ENCODE data around the gene ZNF462.

Gene ZNF462

GRCh38 chr9:106829666-106830408, 33.1 kb upstream of the ZNF462 start:
- TF ChIP-seq, protein P1, sequence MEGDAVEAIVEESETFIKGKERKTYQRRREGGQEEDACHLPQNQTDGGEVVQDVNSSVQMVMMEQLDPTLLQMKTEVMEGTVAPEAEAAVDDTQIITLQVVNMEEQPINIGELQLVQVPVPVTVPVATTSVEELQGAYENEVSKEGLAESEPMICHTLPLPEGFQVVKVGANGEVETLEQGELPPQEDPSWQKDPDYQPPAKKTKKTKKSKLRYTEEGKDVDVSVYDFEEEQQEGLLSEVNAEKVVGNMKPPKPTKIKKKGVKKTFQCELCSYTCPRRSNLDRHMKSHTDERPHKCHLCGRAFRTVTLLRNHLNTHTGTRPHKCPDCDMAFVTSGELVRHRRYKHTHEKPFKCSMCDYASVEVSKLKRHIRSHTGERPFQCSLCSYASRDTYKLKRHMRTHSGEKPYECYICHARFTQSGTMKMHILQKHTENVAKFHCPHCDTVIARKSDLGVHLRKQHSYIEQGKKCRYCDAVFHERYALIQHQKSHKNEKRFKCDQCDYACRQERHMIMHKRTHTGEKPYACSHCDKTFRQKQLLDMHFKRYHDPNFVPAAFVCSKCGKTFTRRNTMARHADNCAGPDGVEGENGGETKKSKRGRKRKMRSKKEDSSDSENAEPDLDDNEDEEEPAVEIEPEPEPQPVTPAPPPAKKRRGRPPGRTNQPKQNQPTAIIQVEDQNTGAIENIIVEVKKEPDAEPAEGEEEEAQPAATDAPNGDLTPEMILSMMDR (IDR thresholded peaks at IDR 0.05; ENCODE audit: control insufficient read depth, insufficient read depth, low read depth, low read length, missing control alignments) = no peak
- DNase-seq (ENCODE audit: low read depth) = no peak
- H3K4me3 ChIP-seq (ENCODE audit: control insufficient read depth, low read depth, low read length) = no peak overlapping the region

- TF ChIP-seq, protein P1 (IDR thresholded peaks at IDR 0.05; ENCODE audit: control insufficient read depth, insufficient read depth, low read depth, low read length, missing control alignments) = no peak
- DNase-seq (ENCODE audit: low read depth) = no peak
- no peak overlapping the region for H3K4me3 ChIP-seq (ENCODE audit: control insufficient read depth, low read depth, low read length)
Observed at GRCh38 chr9:106830527-106831150, 32.3 kb upstream of the ZNF462 start.

- DNase-seq (ENCODE audit: low read depth) = no peak
- TF ChIP-seq, protein P1 (IDR thresholded peaks at IDR 0.05; ENCODE audit: control insufficient read depth, insufficient read depth, low read depth, low read length, missing control alignments) = no peak
Observed at GRCh38 chr9:106834888-106835287, 28.1 kb upstream of the ZNF462 start.

GRCh38 chr9:106835840-106836239, 27.1 kb upstream of the ZNF462 start:
- H3K4me3 ChIP-seq (ENCODE audit: control insufficient read depth, low read depth, low read length) = no peak overlapping the region
- TF ChIP-seq, protein P1 (IDR thresholded peaks at IDR 0.05; ENCODE audit: control insufficient read depth, insufficient read depth, low read depth, low read length, missing control alignments) = no peak
- DNase-seq (ENCODE audit: low read depth) = no peak

More at GRCh38 chr9:106834888-106835287, 28.1 kb upstream of the ZNF462 start:
- no peak overlapping the region for H3K4me3 ChIP-seq (ENCODE audit: control insufficient read depth, low read depth, low read length)

- TF ChIP-seq, protein P1 (IDR thresholded peaks at IDR 0.05; ENCODE audit: control insufficient read depth, insufficient read depth, low read depth, low read length, missing control alignments) = no peak
- DNase-seq (ENCODE audit: low read depth) = no peak
Observed at GRCh38 chr9:106843371-106843770, 19.6 kb upstream of the ZNF462 start.

GRCh38 chr9:106846307-106846706, 16.7 kb upstream of the ZNF462 start:
- TF ChIP-seq, protein P1 (IDR thresholded peaks at IDR 0.05; ENCODE audit: control insufficient read depth, insufficient read depth, low read depth, low read length, missing control alignments) = no peak
- H3K4me3 ChIP-seq (ENCODE audit: control insufficient read depth, low read depth, low read length) = no peak overlapping the region
- DNase-seq (ENCODE audit: low read depth) = no peak

More at GRCh38 chr9:106843371-106843770, 19.6 kb upstream of the ZNF462 start:
- no peak overlapping the region for H3K4me3 ChIP-seq (ENCODE audit: control insufficient read depth, low read depth, low read length)

Data from AG09309 (cell line).